K562 (cell line): Measurements from ENCODE around the gene WDHD1. TPM values are rescaled to one million over a fixed set of nuclear protein-coding genes. Genes with fewer than 3 reads are reported as not detected.

Source experiments
- ATAC-seq: fragments of 200-7000 bp; cut with Tn5 transposase; 3 replicates; pipeline ENCODE4 v1.9.1; 2020; ENCODE audit warnings: moderate library complexity
- BruUV-seq: library from RNA; stranded (reverse); fragments of 400-500 nt; replicated peaks from 2 replicates; lab custom pipeline; 2021; lab: Mats Ljungman, UMichigan
- CTCF ChIA-PET: fragments of 300-600 bp; formaldehyde crosslinking; extraction: SDS; loops from one replicate; lab custom pipeline; 2021; ENCODE audit warnings: low intra/inter-chr PET ratio; lab: Yijun Ruan, JAX
- POLR2A ChIA-PET: fragments of 300-600, 350-650 bp; sonication (Branson Sonifier 250); formaldehyde crosslinking; extraction: SDS; loops from one replicate; lab custom pipeline; 2021; ENCODE audit warnings: antibody characterized with exemption, inconsistent platforms; lab: Yijun Ruan, JAX
- DNase-seq, 4 experiments: peaks; one replicate each; pipeline versions ENCODE4 v3.0.0 to v3.0.0-alpha.2; 2011 to 2018; ENCODE audit warnings: low spot score in 3 of 4, mixed read lengths in 3 of 4; ENCODE audit errors: extremely low read depth in 1 of 4
- FAIRE-seq: peaks from 2 replicates; lab custom pipeline; 2011; peaks lifted over from hg19 to GRCh38; lab: Jason Lieb, UNC
- H2AFZ ChIP-seq: 2 replicates; pipeline ENCODE4 v1.6.0; 2011; ENCODE audit warnings: low read depth, low read length, control low read depth, inconsistent platforms
- H3K27ac ChIP-seq: fragments of 200-600 bp; 3 replicates; pipeline ENCODE4 v1.8.0; 2011; ENCODE audit warnings: low read depth, mild to moderate bottlenecking, control low read depth, inconsistent platforms, low read length, moderate library complexity, mixed read lengths; ENCODE audit errors: extremely low read depth
- H3K27me3 ChIP-seq, 2 experiments: fragments of 300-600 bp in 1 of 2; 2 replicates in 1 of 2; 3 replicates in 1 of 2; pipeline versions ENCODE4 v1.6.0 to v1.8.0; 2011; ENCODE audit warnings: inconsistent platforms in 2 of 2, low read length in 2 of 2, mild to moderate bottlenecking in 1 of 2, mixed read lengths in 1 of 2, moderate library complexity in 1 of 2; ENCODE audit not compliant: control insufficient read depth in 2 of 2, insufficient read depth in 2 of 2
- H3K36me3 ChIP-seq: fragments of 300-600 bp; 3 replicates; pipeline ENCODE4 v1.8.0; 2011; ENCODE audit warnings: mild to moderate bottlenecking, low read length, inconsistent platforms; ENCODE audit not compliant: control insufficient read depth, insufficient read depth
- H3K4me1 ChIP-seq, 2 experiments: fragments of 200-600 bp in 1 of 2; replicated peaks in 1 of 2; 2 replicates in 1 of 2; 3 replicates in 1 of 2; pipeline versions ENCODE4 v1.5.1 to v1.8.0; 2011; ENCODE audit warnings: inconsistent platforms in 2 of 2, low read length in 2 of 2, mild to moderate bottlenecking in 1 of 2, mixed read lengths in 1 of 2, moderate library complexity in 1 of 2; ENCODE audit not compliant: control insufficient read depth in 2 of 2, insufficient read depth in 2 of 2
- H3K4me2 ChIP-seq: 2 replicates; pipeline ENCODE4 v1.6.1; 2011; ENCODE audit warnings: low read length, control low read depth, inconsistent platforms, mixed read lengths; ENCODE audit not compliant: insufficient read depth
- H3K4me3 ChIP-seq: fragments of 200-600 bp; sonication (generic), shearing (Covaris generic); 2 replicates; pipeline ENCODE4 v1.5.1; 2016; ENCODE audit warnings: control low read depth, inconsistent platforms
- H3K79me2 ChIP-seq: fragments of 200-600 bp; 3 replicates; pipeline ENCODE4 v1.8.0; 2011; ENCODE audit warnings: low read length, inconsistent platforms; ENCODE audit not compliant: control insufficient read depth, insufficient read depth
- H3K9ac ChIP-seq, 2 experiments: 2 replicates each; pipeline versions ENCODE4 v1.6.0 to v1.6.1; 2011; ENCODE audit warnings: low read depth in 2 of 2, low read length in 2 of 2, control low read depth in 1 of 2, inconsistent platforms in 1 of 2, mild to moderate bottlenecking in 1 of 2, mixed read lengths in 1 of 2; ENCODE audit not compliant: insufficient read depth in 1 of 2
- H3K9me1 ChIP-seq: one replicate; pipeline ENCODE4 v1.6.0; 2011; ENCODE audit warnings: inconsistent platforms, mild to moderate bottlenecking, low read length, moderate library complexity; ENCODE audit not compliant: control insufficient read depth, insufficient read depth
- H3K9me3 ChIP-seq: replicated peaks from 2 replicates; pipeline ENCODE4 v1.5.1; 2011; ENCODE audit warnings: low read depth, low read length, inconsistent platforms; ENCODE audit not compliant: control insufficient read depth, insufficient read depth
- H4K20me1 ChIP-seq: replicated peaks from 2 replicates; pipeline ENCODE4 v1.6.1; 2011; ENCODE audit warnings: low read length, inconsistent platforms, mixed read lengths; ENCODE audit not compliant: control insufficient read depth, insufficient read depth
- BDP1 ChIP-seq: IDR thresholded peaks from 3 replicates; pipeline ENCODE4 v1.6.1; 2011; ENCODE audit not compliant: insufficient read length, insufficient read depth
- ETV1 ChIP-seq: fragments of 450-650 bp; conservative IDR thresholded peaks from 2 replicates; pipeline ENCODE4 v1.6.1; 2016; ENCODE audit warnings: missing genetic modification characterization, control low read depth, low read depth, missing compliant biosample characterization
- ETV6 ChIP-seq, 3 experiments: fragments of 150-350 bp in 1 of 3; sonication (generic) in 1 of 3; formaldehyde crosslinking in 1 of 3; IDR thresholded peaks; 2 replicates each; pipeline versions ENCODE4 v1.6.1 to v1.8.0; 2014 to 2022; ENCODE audit warnings: borderline replicate concordance in 2 of 3, low read depth in 2 of 3, antibody characterized with exemption in 1 of 3, low read length in 1 of 3, mild to moderate bottlenecking in 1 of 3, missing genetic modification reagents in 1 of 3
- ILF3 ChIP-seq: fragments of 450-650 bp; IDR thresholded peaks from 2 replicates; pipeline ENCODE4 v1.6.1; 2018; ENCODE audit warnings: antibody characterized with exemption, mild to moderate bottlenecking, moderate library complexity, borderline replicate concordance
- JUN ChIP-seq, 2 experiments: sonication (generic) in 1 of 2; formaldehyde crosslinking in 1 of 2; IDR thresholded peaks; 2 replicates each; pipeline versions ENCODE4 v1.6.1 to v1.8.0; 2012 to 2022; ENCODE audit warnings: borderline replicate concordance in 2 of 2, mild to moderate bottlenecking in 2 of 2, improper control_type of control experiment in 1 of 2, low read depth in 1 of 2, low read length in 1 of 2, missing genetic modification reagents in 1 of 2
- MAFK ChIP-seq: IDR thresholded peaks from 2 replicates; pipeline ENCODE4 v1.6.1; 2011; ENCODE audit warnings: low read length, improper control_type of control experiment
- NFE2 ChIP-seq: IDR thresholded peaks from 2 replicates; pipeline ENCODE4 v1.6.1; 2014; ENCODE audit warnings: antibody characterized with exemption, low read depth
- NR1H2 ChIP-seq: sonication (generic); formaldehyde crosslinking; IDR thresholded peaks from 2 replicates; pipeline ENCODE4 v1.4.0; 2020; ENCODE audit warnings: mild to moderate bottlenecking, missing genetic modification reagents
- POLR3A ChIP-seq: IDR thresholded peaks from 2 replicates; pipeline ENCODE4 v1.6.1; 2011; ENCODE audit warnings: borderline replicate concordance, mild to moderate bottlenecking, moderate library complexity; ENCODE audit not compliant: insufficient read length, insufficient read depth; ENCODE audit errors: extremely low read depth
- POLR3G ChIP-seq: IDR thresholded peaks from 2 replicates; pipeline ENCODE4 v1.6.1; 2011; ENCODE audit not compliant: insufficient read length, insufficient replicate concordance; ENCODE audit errors: extremely low read depth
- TAL1 ChIP-seq: fragments of 450-650 bp; IDR thresholded peaks from 2 replicates; pipeline ENCODE4 v1.6.1; 2016; ENCODE audit warnings: mild to moderate bottlenecking
- ZNF589 ChIP-seq: fragments of 200-800 bp; sonication (Bioruptor generic); IDR thresholded peaks from 2 replicates; pipeline ENCODE4 v1.6.1; 2016; ENCODE audit warnings: low read depth, missing genetic modification characterization, missing compliant biosample characterization
- ZNF644 ChIP-seq: fragments of 200-800 bp; sonication (Bioruptor generic); IDR thresholded peaks from 2 replicates; pipeline ENCODE4 v1.6.1; 2016; ENCODE audit warnings: low read depth, missing genetic modification characterization, missing compliant biosample characterization
- ZNF79 ChIP-seq: fragments of 250-450 bp; sonication (Bioruptor Pico); IDR thresholded peaks from 2 replicates; pipeline ENCODE4 v1.4.0; 2020; ENCODE audit warnings: low read depth, mild to moderate bottlenecking, moderate library complexity
- WGBS: fragments of 100-300 bp; shearing (Covaris generic); methylation state at CpG from one replicate; pipeline ENCODE4 v1.1.6; 2016; ENCODE audit warnings: low coverage, mixed read lengths; ENCODE audit not compliant: insufficient coverage; ENCODE audit errors: missing lambda C conversion rate; 5-methylcytosine and 5-hydroxymethylcytosine counted together
- in situ Hi-C: fragments of 300-500 bp; cut with MboI; formaldehyde crosslinking; loops from 4 replicates; pipeline ENCODE4 v1.15.0; 2018; ENCODE audit warnings: inconsistent platforms, mixed read lengths
- intact Hi-C: fragments of 100-400 bp; cut with micrococcal nuclease; formaldehyde crosslinking; loops from 2 replicates; pipeline ENCODE4 v1.14.2; 2022
- polyA plus RNA-seq, 8 experiments: library from polyadenylated mRNA; depleted of rRNA in 4 of 8; stranded (reverse) in 5 of 8; unstranded in 3 of 8; fragments of >200 nt; fragmentation: Nextera tagmentation in 2 of 8; fragmentation: Illumina TruSeq in 1 of 8; extraction: Ambion mirVana in 2 of 8; extraction: Trizol in 1 of 8; gene quantifications; 2 replicates each; pipeline versions ENCODE4 v1.2.1 to v1.2.3, GENCODE V29; 2011 to 2014; ENCODE audit warnings: inconsistent platforms in 1 of 8, missing spikeins in 1 of 8
- total RNA-seq, 7 experiments: library from RNA; depleted of rRNA in 6 of 7; stranded (reverse); fragments of >200 nt in 6 of 7; fragmentation: Illumina TruSeq in 2 of 7; extraction: Trizol in 2 of 7; gene quantifications; 2 replicates each; pipeline versions ENCODE4 v1.2.1 to v1.2.3, GENCODE V29; 2011 to 2021; ENCODE audit warnings: low replicate concordance in 1 of 7
- TF ChIP-seq, protein P1 (sequence below): fragments of 450-650 bp; formaldehyde crosslinking; IDR thresholded peaks from 2 replicates; pipeline ENCODE4 v1.4.0; 2022; ENCODE audit warnings: missing genetic modification characterization
- TF ChIP-seq, protein P2 (sequence below): fragments of 450-650 bp; conservative IDR thresholded peaks from 2 replicates; pipeline ENCODE4 v1.6.1; 2016; ENCODE audit warnings: missing genetic modification characterization, low read depth, mild to moderate bottlenecking, missing compliant biosample characterization, moderate library complexity

WDHD1 gene
- total and polyA plus RNA-seq, 9 of the 15 experiments (the other 6 are each of a cell fraction or from before 2014, with no cell fraction given) = 11.7 to 39.1 (median 30.0) TPM

DNA sequence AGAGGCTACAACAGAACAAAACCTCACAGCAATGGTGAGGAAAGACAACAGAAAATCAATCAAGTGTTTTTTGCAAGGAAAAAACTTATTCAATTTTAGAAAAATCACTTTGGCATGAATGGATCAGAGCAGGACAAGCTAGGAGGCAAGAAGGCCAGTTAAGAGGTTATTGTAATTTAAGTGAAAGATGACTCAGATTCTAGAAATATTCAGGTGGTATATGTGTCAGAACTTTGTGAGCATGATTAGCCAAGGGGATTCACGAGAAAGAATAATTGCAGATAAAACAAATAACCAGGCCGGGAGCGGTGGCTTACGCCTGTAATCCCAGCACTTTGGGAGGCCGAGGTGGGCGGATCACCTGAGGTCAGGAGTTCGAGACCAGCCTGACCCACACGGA is 137.0 kb downstream of the WDHD1 start:
- ChIA-PET CTCF (no interaction called here), POLR2A (interaction anchor here (1.1 to 1.3 kb wide), 2 partner anchors 9 to 10 kb away, joined by 3 to 4 read pairs; no protein-coding TSS in a partner anchor)
- Histone ChIP-seq H3K27ac (no peak overlapping the region), H3K9me1 (no peaks in the 10 kb centered on the region), H3K9ac (no peak overlapping the region), H3K36me3 (no peaks in the 10 kb centered on the region), H3K27me3 (no peaks in the 10 kb centered on the region), H3K4me3 (no peak overlapping the region), H3K4me1 (peaks cover 0 to 6% of the 10 kb centered on the region in 2 experiments; a peak in 2 of 5 replicates), H2AFZ (no peak overlapping the region), H3K4me2 (no peak overlapping the region), H4K20me1 (no peaks in the 10 kb centered on the region)
- in situ Hi-C loops (no loop called here), intact Hi-C loops (no loop called here)
- ATAC-seq (no peak), FAIRE-seq (no peak), DNase-seq (no peak)
- no TSS peak for BruUV-seq
- 59% methylated on average over 5 of the region's 8 CpGs for WGBS
- TF ChIP-seq, protein P1, sequence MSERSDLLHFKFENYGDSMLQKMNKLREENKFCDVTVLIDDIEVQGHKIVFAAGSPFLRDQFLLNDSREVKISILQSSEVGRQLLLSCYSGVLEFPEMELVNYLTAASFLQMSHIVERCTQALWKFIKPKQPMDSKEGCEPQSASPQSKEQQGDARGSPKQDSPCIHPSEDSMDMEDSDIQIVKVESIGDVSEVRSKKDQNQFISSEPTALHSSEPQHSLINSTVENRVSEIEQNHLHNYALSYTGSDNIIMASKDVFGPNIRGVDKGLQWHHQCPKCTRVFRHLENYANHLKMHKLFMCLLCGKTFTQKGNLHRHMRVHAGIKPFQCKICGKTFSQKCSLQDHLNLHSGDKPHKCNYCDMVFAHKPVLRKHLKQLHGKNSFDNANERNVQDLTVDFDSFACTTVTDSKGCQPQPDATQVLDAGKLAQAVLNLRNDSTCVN (CRISPR knock-in tag) = no peak
- TF ChIP-seq NFE2 (no peak), ZNF79 (CRISPR knock-in tag) (no peak), ETV6 (IDR thresholded peaks at IDR 0.05; ENCODE audit: borderline replicate concordance in 1 of 2, low read depth in 2 of 2, low read length in 1 of 2) (no peak), ETV6 (CRISPR knock-in tag; IDR thresholded peaks at IDR 0.05; ENCODE audit: borderline replicate concordance) (no peak), JUN (IDR thresholded peaks at IDR 0.05; ENCODE audit: borderline replicate concordance, low read depth, low read length) (no peak), JUN (CRISPR knock-in tag; IDR thresholded peaks at IDR 0.05; ENCODE audit: borderline replicate concordance) (no peak), ILF3 (no peak), TAL1 (no peak), MAFK (no peak), ETV1 (tag) (no peak), ZNF644 (tag) (no peak), ZNF589 (no peak), BDP1 (no peak), POLR3A (no peak), POLR3G (no peak), NR1H2 (no peak)
- TF ChIP-seq, protein P2, sequence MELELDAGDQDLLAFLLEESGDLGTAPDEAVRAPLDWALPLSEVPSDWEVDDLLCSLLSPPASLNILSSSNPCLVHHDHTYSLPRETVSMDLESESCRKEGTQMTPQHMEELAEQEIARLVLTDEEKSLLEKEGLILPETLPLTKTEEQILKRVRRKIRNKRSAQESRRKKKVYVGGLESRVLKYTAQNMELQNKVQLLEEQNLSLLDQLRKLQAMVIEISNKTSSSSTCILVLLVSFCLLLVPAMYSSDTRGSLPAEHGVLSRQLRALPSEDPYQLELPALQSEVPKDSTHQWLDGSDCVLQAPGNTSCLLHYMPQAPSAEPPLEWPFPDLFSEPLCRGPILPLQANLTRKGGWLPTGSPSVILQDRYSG (tag) = no peak
- TF ChIP-seq, all 486 proteins: peak for 0
- Histone ChIP-seq H3K79me2 (no peaks in the 10 kb centered on the region), H3K9me3 (no peaks in the 10 kb centered on the region; the same call in 1 of the 2 replicates)
